GM19397 (cell line): ENCODE measurements around the gene HPCAL1.

Experiments
- ATAC-seq: cut with Tn5 transposase; IDR thresholded peaks from one replicate; pipeline ENCODE4 v1.9.1; 2021; ENCODE audit warnings: mild to moderate bottlenecking, moderate library complexity; ENCODE audit not compliant: unreplicated experiment

The HPCAL1 gene

GRCh38 chr2:10415048-10415447, 112.3 kb downstream of the HPCAL1 start:
- ATAC-seq = no peak

GRCh38 chr2:10415640-10416039, 112.9 kb downstream of the HPCAL1 start:
- no peak for ATAC-seq

- ATAC-seq = no peak
These were observed 115.0 kb downstream of the HPCAL1 start for GRCh38 chr2:10417551-10418335.

GRCh38 chr2:10419553-10420257, 117.0 kb downstream of the HPCAL1 start:
- no peak for ATAC-seq

- no peak for ATAC-seq
These were observed 119.5 kb downstream of the HPCAL1 start for GRCh38 chr2:10422251-10422650.

- ATAC-seq = no peak
These were observed 120.2 kb downstream of the HPCAL1 start for GRCh38 chr2:10422732-10423399.

GRCh38 chr2:10423400-10423774, 120.7 kb downstream of the HPCAL1 start:
- no peak for ATAC-seq

- no peak for ATAC-seq
These were observed 121.3 kb downstream of the HPCAL1 start for GRCh38 chr2:10424051-10424450.

- ATAC-seq = no peak
These were observed 122.3 kb downstream of the HPCAL1 start for GRCh38 chr2:10424916-10425505.

- ATAC-seq = no peak
These were observed 123.0 kb downstream of the HPCAL1 start for GRCh38 chr2:10425699-10426098.

GRCh38 chr2:10426726-10427617, 124.3 kb downstream of the HPCAL1 start:
- ATAC-seq = no peak

GRCh38 chr2:10427618-10427949, 124.9 kb downstream of the HPCAL1 start:
- ATAC-seq = no peak

GRCh38 chr2:10428355-10428754, 125.7 kb downstream of the HPCAL1 start:
- no peak for ATAC-seq

- ATAC-seq = no peak
These were observed 126.2 kb downstream of the HPCAL1 start for GRCh38 chr2:10428924-10429323.

- ATAC-seq = no peak
These were observed 128.3 kb downstream of the HPCAL1 start for GRCh38 chr2:10430886-10431622.

GRCh38 chr2:10431797-10432196, 129.1 kb downstream of the HPCAL1 start:
- no peak for ATAC-seq

- ATAC-seq = no peak
These were observed 129.8 kb downstream of the HPCAL1 start for GRCh38 chr2:10432311-10433181.

- ATAC-seq = no peak
These were observed 130.7 kb downstream of the HPCAL1 start for GRCh38 chr2:10433264-10433946.
